Measurements from ENCODE around the gene CLCN5.
"Not testable (repeated sequence)": the region's sequence is repeated elsewhere in the genome, so short reads cannot be mapped to it uniquely, and the experiment has no call there.

CLCN5 gene

DNA sequence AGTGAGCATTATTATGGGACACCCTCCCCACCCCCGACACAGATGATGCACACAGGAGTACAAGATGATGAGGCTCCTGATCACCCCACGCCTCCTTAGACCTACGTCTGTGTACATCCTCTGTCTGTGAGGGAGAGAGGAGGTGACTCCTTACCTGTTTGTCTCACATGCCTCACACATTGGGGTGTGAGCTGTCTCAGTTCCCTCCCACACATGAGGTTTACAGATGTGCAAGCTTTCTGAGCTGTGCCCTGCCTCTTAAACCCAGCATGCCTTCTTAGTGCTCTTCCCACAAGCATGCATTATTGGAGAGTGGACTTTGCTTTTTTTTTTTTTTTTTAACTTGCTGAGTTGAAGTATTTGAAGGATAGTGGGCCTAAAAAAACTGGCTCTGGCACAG, 76.7 kb downstream of the CLCN5 start:
- DNase-seq = no peak

DNA sequence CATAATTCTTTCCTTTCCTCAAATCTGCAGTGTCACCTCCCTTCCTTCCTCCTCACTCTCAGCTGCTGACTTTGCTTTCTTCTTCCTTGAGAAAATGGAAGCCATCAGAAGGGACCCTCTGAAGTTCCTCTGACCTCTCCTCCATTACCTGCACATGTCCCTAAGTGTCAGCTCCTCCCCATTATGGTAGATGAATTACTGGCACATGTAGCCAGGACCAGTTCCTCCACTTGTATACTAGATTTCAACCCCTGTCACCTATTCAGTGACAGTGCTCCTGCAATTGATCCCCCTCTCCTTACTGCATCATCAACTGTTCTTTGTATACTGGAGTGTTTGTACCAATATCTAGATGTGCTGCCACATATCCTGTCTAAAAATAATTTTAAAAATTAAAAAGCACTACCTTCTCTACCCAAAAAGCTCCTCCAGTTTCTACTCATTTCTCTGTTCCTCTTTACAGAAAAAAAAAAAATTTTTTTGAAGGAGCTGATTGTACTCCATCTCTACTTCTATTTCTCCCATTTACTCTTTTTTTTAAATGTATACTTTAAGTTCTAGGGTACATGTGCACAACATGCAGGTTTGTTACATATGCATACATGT, 78.6 kb downstream of the CLCN5 start:
- no peak for DNase-seq

DNA sequence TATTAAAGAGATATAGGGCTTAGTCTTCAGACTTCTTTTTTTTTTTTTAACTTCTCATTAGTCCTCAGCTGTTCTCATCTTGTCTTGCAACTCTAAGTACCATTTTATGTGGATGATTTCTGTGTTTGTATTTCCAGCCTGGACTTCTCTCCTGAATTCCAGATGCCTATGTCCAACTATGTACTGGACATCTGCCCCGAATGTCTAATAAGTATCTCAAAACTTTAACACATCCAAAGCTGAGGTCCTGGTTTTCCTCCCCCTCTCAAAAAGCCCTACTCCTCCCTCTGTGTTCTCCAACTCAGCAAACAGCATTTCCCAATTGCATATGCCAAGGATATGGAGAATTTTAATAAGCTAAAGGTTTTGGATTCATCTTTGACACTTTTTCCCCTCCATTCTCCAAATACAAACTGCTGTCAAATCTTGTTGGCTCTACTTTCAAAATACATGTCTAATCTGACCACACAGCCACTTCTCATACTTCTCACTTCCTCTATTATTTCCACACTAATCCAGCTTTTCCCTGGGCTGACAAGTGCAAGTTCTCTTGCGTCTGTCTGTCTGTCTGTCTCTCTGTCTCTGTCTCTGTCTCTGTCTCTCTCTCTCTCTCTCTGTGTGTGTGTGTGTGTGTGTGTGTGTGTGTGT, 79.8 kb downstream of the CLCN5 start:
- DNase-seq = peak; percentile 1

DNA sequence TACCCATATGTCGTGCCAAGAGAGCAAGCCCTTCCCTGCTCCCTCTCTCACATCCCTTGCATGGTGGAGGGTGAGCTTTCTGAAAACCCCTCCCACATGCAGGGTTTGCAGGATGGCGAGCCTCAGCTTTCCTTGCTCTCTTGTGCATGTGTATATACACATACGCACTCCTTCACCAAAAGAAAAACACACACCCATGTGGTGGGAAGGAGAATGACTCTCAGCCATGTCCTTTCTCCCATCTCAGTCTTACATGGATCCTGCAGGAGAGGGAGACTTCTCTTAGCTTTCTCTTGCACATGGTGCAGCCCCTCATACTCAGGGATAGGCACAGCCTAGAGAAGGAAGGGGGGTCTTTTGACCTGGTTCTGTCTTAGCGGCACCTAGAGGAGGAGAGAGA, 81.1 kb downstream of the CLCN5 start:
- no peak for DNase-seq

DNA sequence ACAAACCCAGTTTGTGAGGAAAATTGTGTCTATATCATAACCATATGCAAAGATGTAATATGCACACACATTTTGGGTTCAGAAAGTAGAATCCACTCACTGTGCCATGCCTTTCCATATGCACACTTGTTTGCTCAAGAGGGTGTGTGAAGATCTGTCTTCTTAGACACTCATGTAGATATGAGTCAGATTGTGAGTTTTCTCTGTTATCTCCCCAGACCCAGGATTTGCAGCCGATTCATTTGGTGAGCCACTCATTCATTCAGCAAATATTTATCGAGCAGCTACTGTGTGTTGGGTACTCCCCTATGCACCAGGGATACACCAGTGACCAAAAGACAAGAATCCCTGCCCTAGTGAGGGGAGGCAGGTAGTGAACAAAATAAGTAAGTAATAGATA, 81.5 kb downstream of the CLCN5 start:
- DNase-seq = no peak

GRCh38 chrX:50025591-50025990, 103.2 kb downstream of the CLCN5 start:
- not testable (repeated sequence) for DNase-seq

DNA sequence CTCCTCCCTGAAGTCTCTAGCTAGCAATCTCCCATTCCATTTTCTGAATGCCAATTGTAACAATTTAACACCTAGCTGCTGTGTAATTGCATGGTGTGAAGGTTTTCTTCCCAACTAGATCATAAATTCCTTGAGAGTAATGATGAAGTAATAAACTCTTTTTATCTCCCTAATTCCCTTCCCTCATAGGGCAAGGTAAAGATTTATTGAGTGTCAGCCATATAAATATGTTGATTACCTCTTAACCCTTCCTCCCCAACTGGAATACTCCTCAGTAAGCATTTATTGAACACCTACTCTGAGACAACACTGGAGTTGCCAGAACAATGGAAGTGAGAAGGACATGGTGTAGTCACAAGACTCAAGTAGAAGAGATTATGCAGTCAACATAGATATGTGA, 112.7 kb downstream of the CLCN5 start:
- DNase-seq = no peak

DNA sequence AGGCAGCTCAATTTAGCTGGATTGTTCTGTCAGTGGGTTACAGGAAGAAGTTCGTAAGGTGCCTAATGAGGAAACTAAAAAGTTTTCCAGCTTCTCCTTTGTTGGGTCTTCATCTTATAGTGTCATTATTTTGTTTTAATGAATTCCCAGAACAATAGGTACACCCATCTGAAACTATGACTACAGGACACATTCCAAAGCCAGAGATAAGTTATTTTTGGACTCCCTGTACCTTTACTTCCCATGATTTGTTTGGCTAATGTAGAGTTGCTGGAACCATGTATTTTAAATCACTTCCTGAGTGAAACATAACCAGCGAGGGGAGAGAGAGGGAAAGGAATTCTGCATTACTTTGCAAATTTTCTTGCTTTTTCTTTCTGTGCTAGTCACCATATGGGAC, 114.0 kb downstream of the CLCN5 start:
- DNase-seq = no peak

- no peak for DNase-seq
Observed at GRCh38 chrX:50045823-50046222, 123.4 kb downstream of the CLCN5 start.

DNA sequence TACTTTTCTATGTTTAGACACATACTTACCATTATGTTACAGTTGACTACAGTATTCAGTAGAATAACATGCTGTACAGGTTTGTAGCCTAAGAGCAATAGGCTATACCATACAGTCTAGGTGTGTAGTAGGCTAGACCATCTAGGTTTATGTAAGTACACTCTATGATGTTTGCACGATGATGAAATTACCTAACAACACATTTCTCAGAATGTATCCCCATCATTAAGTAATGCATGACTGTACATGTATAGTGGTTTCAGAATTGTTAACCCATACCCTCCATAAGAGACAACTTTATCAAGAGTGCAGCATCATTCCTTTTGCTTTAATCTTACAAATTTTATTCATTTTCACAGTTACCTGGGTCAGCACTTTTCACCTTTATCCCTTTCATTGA, 126.8 kb downstream of the CLCN5 start:
- DNase-seq = no peak

GRCh38 chrX:50054147-50054546, 131.8 kb downstream of the CLCN5 start:
- no peak for DNase-seq

DNA sequence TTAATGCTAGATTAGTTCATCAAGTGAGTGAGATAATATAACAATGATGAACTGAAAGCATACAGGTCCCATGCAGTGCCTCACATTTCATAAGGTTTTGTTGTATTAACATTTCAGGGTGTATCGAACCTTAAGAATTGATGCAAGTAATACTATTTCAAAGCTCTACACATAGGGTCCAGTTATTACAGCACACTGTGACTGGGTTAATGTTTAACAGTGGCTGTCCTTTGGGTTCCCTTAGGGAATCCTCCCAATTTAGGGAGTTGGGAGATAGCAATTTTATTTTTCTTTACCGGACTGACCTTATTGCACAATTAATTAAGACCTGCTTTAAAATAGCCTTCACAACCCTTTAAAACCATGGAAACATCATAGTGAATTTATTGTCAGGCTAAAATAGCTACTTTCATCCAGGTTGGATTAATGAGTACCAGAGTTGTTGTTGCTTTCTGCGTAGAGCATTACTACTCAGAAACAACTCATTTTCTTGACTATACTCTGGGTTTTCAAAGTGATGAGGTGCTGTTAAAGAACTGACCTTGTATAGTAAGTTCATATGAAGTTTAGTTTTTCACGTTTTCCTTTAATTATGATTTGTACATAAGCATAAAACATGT, 144.0 kb downstream of the CLCN5 start:
- no peak for DNase-seq

GRCh38 chrX:50067435-50068284, 145.3 kb downstream of the CLCN5 start:
- DNase-seq = no peak

- DNase-seq = no peak
Observed at GRCh38 chrX:50068285-50068563, 145.8 kb downstream of the CLCN5 start.

- no peak for DNase-seq
Observed at GRCh38 chrX:50068893-50069292, 146.5 kb downstream of the CLCN5 start.

- no peak for DNase-seq
Observed at GRCh38 chrX:50071494-50071893, 149.1 kb downstream of the CLCN5 start.

DNA sequence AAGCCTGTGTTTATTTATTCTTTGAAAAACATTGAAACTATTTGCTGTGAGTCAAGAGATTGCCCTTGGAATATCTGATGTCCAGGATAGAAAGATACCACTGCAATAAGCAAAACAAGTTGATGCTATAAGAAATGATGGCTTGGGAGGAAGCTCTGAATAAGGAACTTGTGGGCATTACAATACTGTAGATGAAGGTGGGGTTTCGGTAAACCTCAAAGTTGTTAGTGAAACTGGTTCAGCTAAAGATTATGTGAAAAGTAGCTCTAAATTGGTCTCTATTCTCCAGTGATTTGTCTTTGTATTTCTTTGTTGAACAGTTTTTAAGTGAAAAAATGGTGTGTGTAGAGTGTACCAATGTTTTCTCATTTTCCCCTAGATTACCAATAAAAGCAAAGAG, 149.7 kb downstream of the CLCN5 start:
- no peak for DNase-seq

- DNase-seq = no peak
Observed at GRCh38 chrX:50073601-50074000, 151.2 kb downstream of the CLCN5 start.

GRCh38 chrX:50075630-50076339, 153.4 kb downstream of the CLCN5 start:
- DNase-seq = peak; percentile 35

- DNase-seq = no peak
Observed at GRCh38 chrX:50081282-50081889, 159.0 kb downstream of the CLCN5 start.

GRCh38 chrX:50082741-50083140, 160.3 kb downstream of the CLCN5 start:
- no peak for DNase-seq

DNA sequence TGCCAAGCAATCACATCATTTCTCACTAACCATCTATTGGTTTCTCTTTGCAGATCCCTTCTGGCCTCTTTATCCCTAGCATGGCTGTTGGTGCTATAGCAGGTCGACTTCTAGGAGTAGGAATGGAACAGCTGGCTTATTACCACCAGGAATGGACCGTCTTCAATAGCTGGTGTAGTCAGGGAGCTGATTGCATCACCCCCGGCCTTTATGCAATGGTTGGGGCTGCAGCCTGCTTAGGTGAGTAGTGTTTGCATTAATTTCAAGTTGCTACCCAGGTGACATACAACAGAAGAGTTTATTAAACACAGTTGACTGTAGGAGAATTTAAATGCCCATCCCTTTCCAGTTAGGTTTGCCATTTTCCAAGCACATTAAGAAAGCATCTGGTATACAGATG, 166.2 kb downstream of the CLCN5 start:
- DNase-seq = no peak

DNA sequence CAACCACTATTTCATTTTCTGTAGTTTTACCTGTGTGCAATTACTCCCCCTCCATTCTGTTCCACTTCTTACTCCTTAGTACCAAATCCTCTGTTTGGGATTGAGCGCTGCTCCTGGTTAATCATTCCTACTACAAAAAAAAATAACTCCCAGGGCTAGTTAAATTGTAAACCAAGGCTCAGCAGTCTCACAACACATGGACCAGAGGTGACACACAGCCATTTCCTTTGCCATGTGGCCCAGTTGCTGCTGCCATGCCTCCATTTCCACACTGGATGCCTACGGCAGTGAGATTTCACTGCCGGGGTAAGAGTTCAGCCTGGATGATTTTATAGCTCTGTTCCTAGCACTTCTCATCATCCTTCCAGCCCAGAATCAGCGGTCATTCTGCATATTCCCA, 171.2 kb downstream of the CLCN5 start:
- no peak for DNase-seq
